ENCODE measurements around the gene IFNGR1. TPM values are rescaled to one million over a fixed set of nuclear protein-coding genes. Genes with fewer than 3 reads are reported as not detected.
"Not testable (repeated sequence)": the region's sequence is repeated elsewhere in the genome, so short reads cannot be mapped to it uniquely, and the experiment has no call there.

Gene IFNGR1
- total RNA-seq, 1 experiment from 2014 or later, result 31.1 TPM

- DNase-seq (ENCODE audit: low read depth), result peak; percentile 34
Observed at GRCh38 chr6:137236581-137237355, 17.6 kb upstream of the IFNGR1 start.

GRCh38 chr6:137235686-137236085, 16.5 kb upstream of the IFNGR1 start:
- DNase-seq (ENCODE audit: low read depth), result no peak

GRCh38 chr6:137233911-137234863, 15.0 kb upstream of the IFNGR1 start:
- peak; percentile 73 for DNase-seq (ENCODE audit: low read depth)

- DNase-seq (ENCODE audit: low read depth), result no peak
Observed at GRCh38 chr6:137231895-137232294, 12.7 kb upstream of the IFNGR1 start.

GRCh38 chr6:137230956-137231555, 11.9 kb upstream of the IFNGR1 start:
- no peak for DNase-seq (ENCODE audit: low read depth)

GRCh38 chr6:137230547-137230946, 11.4 kb upstream of the IFNGR1 start:
- DNase-seq (ENCODE audit: low read depth), result no peak

GRCh38 chr6:137229075-137229759, 10.0 kb upstream of the IFNGR1 start:
- DNase-seq (ENCODE audit: low read depth), result no peak

- no peak for DNase-seq (ENCODE audit: low read depth)
Observed at GRCh38 chr6:137227871-137228302, 8.7 kb upstream of the IFNGR1 start.

GRCh38 chr6:137226697-137227096, 7.5 kb upstream of the IFNGR1 start:
- DNase-seq (ENCODE audit: low read depth), result no peak

GRCh38 chr6:137224799-137225198, 5.6 kb upstream of the IFNGR1 start:
- DNase-seq (ENCODE audit: low read depth), result no peak

- peak; percentile 31 for DNase-seq (ENCODE audit: low read depth)
Observed at GRCh38 chr6:137223370-137224131, 4.4 kb upstream of the IFNGR1 start.

GRCh38 chr6:137222381-137222780, 3.2 kb upstream of the IFNGR1 start:
- DNase-seq (ENCODE audit: low read depth), result no peak

GRCh38 chr6:137219664-137220252, 573 bp upstream of the IFNGR1 start:
- no peak for DNase-seq (ENCODE audit: low read depth)

- peak; percentile 53 for DNase-seq (ENCODE audit: low read depth)
Observed at GRCh38 chr6:137218473-137218916, 690 bp downstream of the IFNGR1 start.

GRCh38 chr6:137217801-137218472, 1.2 kb downstream of the IFNGR1 start:
- DNase-seq (ENCODE audit: low read depth), result no peak

GRCh38 chr6:137216875-137217553, 2.2 kb downstream of the IFNGR1 start:
- no peak for DNase-seq (ENCODE audit: low read depth)

- no peak for DNase-seq (ENCODE audit: low read depth)
Observed at GRCh38 chr6:137216106-137216505, 3.1 kb downstream of the IFNGR1 start.

GRCh38 chr6:137215630-137216029, 3.6 kb downstream of the IFNGR1 start:
- DNase-seq (ENCODE audit: low read depth), result not testable (repeated sequence)

- DNase-seq (ENCODE audit: low read depth), result no peak
Observed at GRCh38 chr6:137214931-137215330, 4.3 kb downstream of the IFNGR1 start.

All from Daoy (cell line).